ENCODE data around the gene LIPT1.

The LIPT1 gene

GRCh38 chr2:99180755-99181623 lies 26.2 kb downstream of the LIPT1 start, which contains the start of the genes MITD1 and MRPL30 (continued):
- TF ChIP-seq FEZF1 (tag by site-specific recombination; IDR thresholded peaks at IDR 0.05) (0 out of 2 replicates have a peak, but pooled peaks have one; percentile 9), AEBP2 (tag by site-specific recombination; IDR thresholded peaks at IDR 0.05; ENCODE audit: borderline replicate concordance) (no peak), ZNF433 (tag by site-specific recombination; IDR thresholded peaks at IDR 0.05; ENCODE audit: low read depth) (no peak), ZBTB7A (tag by site-specific recombination; IDR thresholded peaks at IDR 0.05; ENCODE audit: low read depth) (peak; percentile 70; the same call in 1 of the 2 replicates), ZNF426 (tag by site-specific recombination; IDR thresholded peaks at IDR 0.05) (no peak), ZBTB48 (tag by site-specific recombination; IDR thresholded peaks at IDR 0.05) (peak; percentile 66), ZNF155 (tag by site-specific recombination; IDR thresholded peaks at IDR 0.05) (no peak), ZIC2 (tag by site-specific recombination; IDR thresholded peaks at IDR 0.05) (0 out of 2 replicates have a peak, but pooled peaks have one; percentile 7), ZNF514 (tag by site-specific recombination; IDR thresholded peaks at IDR 0.05) (no peak), ZNF518A (tag by site-specific recombination; conservative IDR thresholded peaks at IDR 0.05; ENCODE audit: low read depth) (peak; percentile 77), ZNF692 (tag by site-specific recombination; IDR thresholded peaks at IDR 0.05) (peak; percentile 55; the same call in 1 of the 2 replicates), ZNF354C (tag by site-specific recombination; IDR thresholded peaks at IDR 0.05; ENCODE audit: borderline replicate concordance, low read depth) (no peak), PRDM1 (tag by site-specific recombination; IDR thresholded peaks at IDR 0.05) (peak; percentile 35; the same call in 1 of the 2 replicates), ZEB2 (tag by site-specific recombination; IDR thresholded peaks at IDR 0.05) (peak; percentile 57; the same call in 1 of the 2 replicates), ZNF560 (tag by site-specific recombination; IDR thresholded peaks at IDR 0.05; ENCODE audit: borderline replicate concordance) (no peak), ZNF423 (tag by site-specific recombination; IDR thresholded peaks at IDR 0.05) (no peak), ZNF624 (tag by site-specific recombination; IDR thresholded peaks at IDR 0.05) (0 out of 2 replicates have a peak, but pooled peaks have one; percentile 26), EGR2 (tag by site-specific recombination; IDR thresholded peaks at IDR 0.05; ENCODE audit: low read depth) (peak; percentile 86), ZNF76 (tag by site-specific recombination; IDR thresholded peaks at IDR 0.05; ENCODE audit: borderline replicate concordance, low read depth) (peak; percentile 85), ZBTB44 (tag by site-specific recombination; IDR thresholded peaks at IDR 0.05) (peak; percentile 67; the same call in 1 of the 2 replicates), MZF1 (tag by site-specific recombination; IDR thresholded peaks at IDR 0.05; ENCODE audit: borderline replicate concordance) (peak; percentile 76), ZNF223 (tag by site-specific recombination; IDR thresholded peaks at IDR 0.05) (no peak), TRIM28 (IDR thresholded peaks at IDR 0.05; ENCODE audit: borderline replicate concordance, low read length) (peak; percentile 95; the same call in 1 of the 2 replicates), GLI2 (tag by site-specific recombination; IDR thresholded peaks at IDR 0.05; ENCODE audit: borderline replicate concordance, low read depth) (no peak), ZNF623 (tag by site-specific recombination; IDR thresholded peaks at IDR 0.05) (no peak), GLIS1 (tag by site-specific recombination; IDR thresholded peaks at IDR 0.05) (0 out of 2 replicates have a peak, but pooled peaks have one; percentile 14), ZNF121 (tag by site-specific recombination; IDR thresholded peaks at IDR 0.05) (no peak), ZNF184 (tag by site-specific recombination; IDR thresholded peaks at IDR 0.05) (no peak; the same call in 1 of the 2 replicates), HOXD13 (CRISPR knock-in tag; IDR thresholded peaks at IDR 0.05; ENCODE audit: borderline replicate concordance) (no peak), ZFHX2 (tag by site-specific recombination; conservative IDR thresholded peaks at IDR 0.05) (peak; percentile 88), ZBTB17 (tag by site-specific recombination; IDR thresholded peaks at IDR 0.05) (peak; percentile 93)

All from HEK293 (cell line).